Hepatocyte (in vitro differentiated cells): ENCODE data around the gene IGF1. TPM values are rescaled to one million over a fixed set of nuclear protein-coding genes. Genes with fewer than 3 reads are reported as not detected.

Experiments used
- DNase-seq: peaks from one replicate; pipeline ENCODE4 v3.0.0-alpha.2; 2016; ENCODE audit warnings: low spot score
- H2AFZ ChIP-seq: fragments of 200-600 bp; sonication (generic); 2 replicates; pipeline ENCODE4 v1.6.0; 2016; ENCODE audit warnings: antibody characterized with exemption, mild to moderate bottlenecking
- H3K27ac ChIP-seq: fragments of 200-600 bp; sonication (generic); 2 replicates; pipeline ENCODE4 v1.5.1; 2016; ENCODE audit warnings: mild to moderate bottlenecking
- H3K27me3 ChIP-seq: fragments of 200-600 bp; sonication (generic); 2 replicates; pipeline ENCODE4 v1.6.1; 2016
- H3K36me3 ChIP-seq: fragments of 200-600 bp; sonication (generic); replicated peaks from 2 replicates; pipeline ENCODE4 v1.5.1; 2016; ENCODE audit warnings: low read depth; ENCODE audit not compliant: insufficient read depth
- H3K4me1 ChIP-seq: fragments of 200-600 bp; sonication (generic); 2 replicates; pipeline ENCODE4 v1.5.1; 2016; ENCODE audit warnings: mild to moderate bottlenecking, moderate library complexity; ENCODE audit not compliant: insufficient read depth
- H3K4me2 ChIP-seq: fragments of 200-600 bp; sonication (generic); 2 replicates; pipeline ENCODE4 v1.6.0; 2016
- H3K4me3 ChIP-seq: fragments of 200-600 bp; sonication (generic); 2 replicates; pipeline ENCODE4 v1.5.1; 2016; ENCODE audit warnings: mild to moderate bottlenecking
- H3K79me2 ChIP-seq: fragments of 200-600 bp; sonication (generic); 2 replicates; pipeline ENCODE4 v1.6.0; 2017; ENCODE audit warnings: mild to moderate bottlenecking
- H3K9me2 ChIP-seq: fragments of 200-600 bp; sonication (generic); replicated peaks from 2 replicates; pipeline ENCODE4 v1.6.0; 2017; ENCODE audit warnings: mild to moderate bottlenecking; ENCODE audit not compliant: insufficient read depth
- H3K9me3 ChIP-seq: fragments of 200-600 bp; sonication (generic); 2 replicates; pipeline ENCODE4 v1.5.1; 2016; ENCODE audit warnings: low read depth, mild to moderate bottlenecking
- H4K20me1 ChIP-seq: fragments of 200-600 bp; sonication (generic); 2 replicates; pipeline ENCODE4 v1.6.0; 2016; ENCODE audit warnings: mild to moderate bottlenecking; ENCODE audit not compliant: insufficient read depth, poor library complexity, severe bottlenecking
- CTCF ChIP-seq: fragments of 200-600 bp; sonication (generic); IDR thresholded peaks from 2 replicates; pipeline ENCODE4 v1.5.1; 2016; ENCODE audit warnings: antibody characterized with exemption, mild to moderate bottlenecking; ENCODE audit not compliant: poor library complexity
- EZH2 ChIP-seq: fragments of 200-600 bp; sonication (generic); IDR thresholded peaks from 2 replicates; pipeline ENCODE4 v1.6.1; 2016; ENCODE audit warnings: antibody characterized with exemption, mild to moderate bottlenecking, borderline replicate concordance
- EZH2phosphoT487 ChIP-seq: fragments of 200-600 bp; sonication (generic); IDR thresholded peaks from one replicate; pipeline ENCODE4 v1.6.1; 2018; ENCODE audit warnings: antibody characterized with exemption, mild to moderate bottlenecking, low read depth, moderate library complexity; ENCODE audit not compliant: unreplicated experiment, severe bottlenecking
- WGBS: methylation state at CpG from one replicate; pipeline ENCODE4 v1.1.6; 2016; ENCODE audit warnings: low lambda C conversion rate; ENCODE audit errors: missing lambda C conversion rate; 5-methylcytosine and 5-hydroxymethylcytosine counted together
- polyA plus RNA-seq: library from polyadenylated mRNA; unstranded; fragments of >200 nt; fragmentation: Nextera tagmentation; extraction: Ambion mirVana; gene quantifications from 2 replicates; pipeline ENCODE4 v1.2.1, GENCODE V29; 2016
- total RNA-seq: library from RNA; depleted of rRNA; stranded (reverse); fragments of >200 nt; gene quantifications from 2 replicates; pipeline ENCODE4 v1.2.3, GENCODE V29; 2014

The IGF1 gene
- total and polyA plus RNA-seq, 2 experiments from 2014 or later: 10.0 to 12.0 TPM

GRCh38 chr12:102437511-102437910, 42.9 kb downstream of the IGF1 start:
- WGBS: 96% methylated on average over 3 of the region's 3 CpGs
- Histone ChIP-seq H3K79me2 (no peaks in the 10 kb centered on the region), H3K4me1 (peaks cover 20% of the 10 kb centered on the region), H4K20me1 (no peaks in the 10 kb centered on the region), H3K27me3 (no peaks in the 10 kb centered on the region), H3K4me3 (no peak overlapping the region), H3K27ac (peak overlapping the region; percentile 73), H2AFZ (no peak overlapping the region), H3K36me3 (no peaks in the 10 kb centered on the region), H3K9me2 (no peaks in the 10 kb centered on the region), H3K9me3 (no peaks in the 10 kb centered on the region), H3K4me2 (no peak overlapping the region)
- TF ChIP-seq EZH2: no peak
- no peak for TF ChIP-seq CTCF
- no peak for TF ChIP-seq EZH2phosphoT487
- no peak for DNase-seq

- no peak for TF ChIP-seq CTCF
- TF ChIP-seq EZH2: no peak
- no peak for TF ChIP-seq EZH2phosphoT487
- H3K79me2 ChIP-seq: no peaks in the 10 kb centered on the region
- no peak overlapping the region for H3K27ac ChIP-seq
- peaks cover 20% of the 10 kb centered on the region for H3K4me1 ChIP-seq
- DNase-seq: no peak
- no peak overlapping the region for H2AFZ ChIP-seq
- no peak overlapping the region for H3K4me2 ChIP-seq
- H3K9me2 ChIP-seq: no peaks in the 10 kb centered on the region
- WGBS: 87% methylated on average over 4 of the region's 4 CpGs
- H4K20me1 ChIP-seq: no peaks in the 10 kb centered on the region
- H3K36me3 ChIP-seq: no peaks in the 10 kb centered on the region
- no peaks in the 10 kb centered on the region for H3K27me3 ChIP-seq
- H3K4me3 ChIP-seq: no peak overlapping the region
- no peaks in the 10 kb centered on the region for H3K9me3 ChIP-seq
These were observed 43.5 kb downstream of the IGF1 start for GRCh38 chr12:102436867-102437266.

GRCh38 chr12:102435827-102436436, 44.4 kb downstream of the IGF1 start:
- H3K4me3 ChIP-seq: no peak overlapping the region
- H3K79me2 ChIP-seq: no peaks in the 10 kb centered on the region
- no peak for TF ChIP-seq CTCF
- TF ChIP-seq EZH2phosphoT487: no peak
- no peak for TF ChIP-seq EZH2
- no peaks in the 10 kb centered on the region for H3K9me2 ChIP-seq
- no peaks in the 10 kb centered on the region for H4K20me1 ChIP-seq
- no peak overlapping the region for H3K4me2 ChIP-seq
- DNase-seq: no peak
- H3K36me3 ChIP-seq: no peaks in the 10 kb centered on the region
- H3K4me1 ChIP-seq: peaks cover 20% of the 10 kb centered on the region
- H3K27ac ChIP-seq: no peak overlapping the region
- WGBS: 68% methylated on average over 4 of the region's 4 CpGs
- H2AFZ ChIP-seq: no peak overlapping the region
- H3K27me3 ChIP-seq: no peaks in the 10 kb centered on the region
- H3K9me3 ChIP-seq: no peaks in the 10 kb centered on the region
